Astrocyte (in vitro differentiated cells and primary cell): ENCODE results near the gene PODXL. TPM values are rescaled to one million over a fixed set of nuclear protein-coding genes. Genes with fewer than 3 reads are reported as not detected.

Experiments
- DNase-seq: peaks from one replicate; pipeline ENCODE4 v3.0.0-alpha.2; 2010; ENCODE audit warnings: low read depth
- FAIRE-seq: peaks from 2 replicates; lab custom pipeline; 2011; peaks lifted over from hg19 to GRCh38; lab: Jason Lieb, UNC
- H2AFZ ChIP-seq: 2 replicates; pipeline ENCODE4 v1.6.0; 2012; ENCODE audit warnings: low read depth, low read length, inconsistent platforms
- H3K27ac ChIP-seq: 2 replicates; pipeline ENCODE4 v1.5.1; 2011; ENCODE audit warnings: low read depth, low read length, inconsistent platforms
- H3K27me3 ChIP-seq: 2 replicates; pipeline ENCODE4 v1.6.0; 2011; ENCODE audit warnings: low read length, inconsistent platforms; ENCODE audit not compliant: insufficient read depth
- H3K36me3 ChIP-seq: 2 replicates; pipeline ENCODE4 v1.5.1; 2011; ENCODE audit warnings: low read length, inconsistent platforms; ENCODE audit not compliant: insufficient read depth
- H3K4me1 ChIP-seq: 2 replicates; pipeline ENCODE4 v1.5.1; 2011; ENCODE audit warnings: low read length, inconsistent platforms; ENCODE audit not compliant: insufficient read depth
- H3K4me2 ChIP-seq: 2 replicates; pipeline ENCODE4 v1.6.0; 2012; ENCODE audit warnings: low read length, inconsistent platforms
- H3K4me3 ChIP-seq: 2 replicates; pipeline ENCODE4 v1.5.1; 2011; ENCODE audit warnings: low read depth, mild to moderate bottlenecking, low read length, inconsistent platforms; ENCODE audit not compliant: insufficient read depth
- H3K79me2 ChIP-seq: 2 replicates; pipeline ENCODE4 v1.6.0; 2012; ENCODE audit warnings: mild to moderate bottlenecking, low read length, inconsistent platforms; ENCODE audit not compliant: insufficient read depth
- H3K9ac ChIP-seq: 2 replicates; pipeline ENCODE4 v1.6.0; 2012; ENCODE audit warnings: mild to moderate bottlenecking, low read length, inconsistent platforms
- H3K9me3 ChIP-seq: 2 replicates; pipeline ENCODE4 v1.5.1; 2012; ENCODE audit warnings: low read depth, mild to moderate bottlenecking, low read length, inconsistent platforms; ENCODE audit not compliant: insufficient read depth
- H4K20me1 ChIP-seq: 2 replicates; pipeline ENCODE4 v1.6.0; 2012; ENCODE audit warnings: low read length, inconsistent platforms; ENCODE audit not compliant: insufficient read depth
- H3K27ac Mint-ChIP-seq: one replicate; pipeline ENCODE4 v1.8.0; 2021; ENCODE audit warnings: mild to moderate bottlenecking, mixed read lengths; ENCODE audit not compliant: unreplicated experiment
- H3K27me3 Mint-ChIP-seq: one replicate; pipeline ENCODE4 v1.8.0; 2021; ENCODE audit warnings: low read depth, mixed read lengths; ENCODE audit not compliant: unreplicated experiment
- H3K36me3 Mint-ChIP-seq: one replicate; pipeline ENCODE4 v1.8.0; 2021; ENCODE audit warnings: low read depth, mixed read lengths; ENCODE audit not compliant: unreplicated experiment
- H3K4me1 Mint-ChIP-seq: one replicate; pipeline ENCODE4 v1.8.0; 2021; ENCODE audit warnings: low read depth, mixed read lengths; ENCODE audit not compliant: unreplicated experiment
- H3K4me3 Mint-ChIP-seq: one replicate; pipeline ENCODE4 v1.8.0; 2021; ENCODE audit warnings: mild to moderate bottlenecking, moderate library complexity, mixed read lengths; ENCODE audit not compliant: unreplicated experiment
- H3K9me3 Mint-ChIP-seq: one replicate; pipeline ENCODE4 v1.8.0; 2021; ENCODE audit warnings: mild to moderate bottlenecking, mixed read lengths; ENCODE audit not compliant: unreplicated experiment
- CTCF ChIP-seq: IDR thresholded peaks from 2 replicates; pipeline ENCODE4 v1.5.1; 2011; ENCODE audit warnings: low read depth, mild to moderate bottlenecking, inconsistent platforms, low read length, moderate library complexity; ENCODE audit not compliant: insufficient read depth
- EZH2 ChIP-seq: IDR thresholded peaks from 2 replicates; pipeline ENCODE4 v1.6.1; 2012; ENCODE audit warnings: mild to moderate bottlenecking, low read length, inconsistent platforms; ENCODE audit not compliant: insufficient read depth
- total RNA-seq: library from RNA; stranded (reverse); gene quantifications from 2 replicates; pipeline ENCODE4 v1.2.1, GENCODE V29; 2021

PODXL gene
- total RNA-seq, 1 donor from 2014 or later, result 47.1 TPM

- Histone ChIP-seq H3K27ac (peak overlapping the region; percentile 16), H3K79me2 (peaks cover 25% of the 10 kb centered on the region), H3K4me1 (peaks cover 15% of the 10 kb centered on the region), H3K9me3 (no peaks in the 10 kb centered on the region), H3K4me2 (peak overlapping the region; percentile 67), H3K36me3 (no peaks in the 10 kb centered on the region), H3K9ac (peak overlapping the region; percentile 26), H3K4me3 (no peak overlapping the region), H4K20me1 (peaks cover 3% of the 10 kb centered on the region), H3K27me3 (no peaks in the 10 kb centered on the region), H2AFZ (peak overlapping the region; percentile 57)
- Mint-ChIP-seq H3K36me3 (no peaks in the 10 kb centered on the region), H3K4me1 (peaks cover 25% of the 10 kb centered on the region), H3K27me3 (peaks cover 2% of the 10 kb centered on the region), H3K4me3 (no peak overlapping the region), H3K9me3 (no peaks in the 10 kb centered on the region), H3K27ac (peak overlapping the region; percentile 85)
- TF ChIP-seq EZH2 (no peak), CTCF (no peak)
- DNase-seq (no peak), FAIRE-seq (no peak)
These were observed 17.6 kb downstream of the PODXL start for GRCh38 chr7:131538813-131539179.

DNA sequence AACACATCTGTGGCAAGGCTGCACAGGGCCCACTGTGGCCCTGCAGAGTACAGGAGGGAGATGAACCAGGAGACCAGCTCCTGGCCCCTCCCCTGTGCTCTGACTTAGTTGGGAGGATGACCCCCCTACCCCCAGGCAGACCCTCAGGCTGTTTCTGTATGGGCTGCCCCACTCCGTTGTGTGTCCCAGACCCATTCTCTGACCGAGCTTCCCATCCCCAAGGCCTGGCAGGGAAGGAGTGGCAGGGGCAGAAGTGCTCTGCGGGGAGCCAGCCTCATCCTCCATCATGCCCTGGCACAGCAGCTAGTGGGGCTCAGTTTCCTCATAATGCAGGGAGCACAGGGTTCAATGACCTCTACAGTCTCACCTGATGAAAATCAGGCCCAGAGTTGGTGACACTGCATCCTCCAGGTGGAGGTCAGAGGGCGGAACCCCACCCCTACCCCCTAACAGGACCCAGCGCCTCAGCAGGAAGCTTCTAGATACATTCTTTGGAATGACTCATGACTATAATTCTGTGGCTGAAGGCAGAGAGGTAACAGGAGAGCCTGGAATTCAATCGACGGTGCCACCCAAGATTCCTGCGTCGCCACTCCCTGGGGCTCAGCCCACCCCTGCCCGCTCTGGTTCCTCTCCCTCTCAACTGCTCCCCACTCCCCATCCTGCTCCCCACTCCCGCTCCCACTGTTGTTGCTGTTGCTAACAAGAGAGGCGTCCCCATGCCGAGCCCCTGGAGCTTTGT is 18.2 kb downstream of the PODXL start:
- Histone ChIP-seq H3K36me3 (no peaks in the 10 kb centered on the region), H3K4me2 (peak overlapping the region; percentile 67), H3K9me3 (no peaks in the 10 kb centered on the region), H3K27me3 (no peaks in the 10 kb centered on the region), H3K27ac (peak overlapping the region; percentile 16), H3K4me1 (peaks cover 15% of the 10 kb centered on the region), H2AFZ (peak overlapping the region; percentile 57), H3K4me3 (no peak overlapping the region), H3K79me2 (peaks cover 20% of the 10 kb centered on the region), H3K9ac (peak overlapping the region; percentile 26), H4K20me1 (peaks cover 3% of the 10 kb centered on the region)
- Mint-ChIP-seq H3K27me3 (peaks cover 2% of the 10 kb centered on the region), H3K27ac (peak overlapping the region; percentile 85), H3K4me3 (no peak overlapping the region), H3K4me1 (peaks cover 25% of the 10 kb centered on the region), H3K36me3 (no peaks in the 10 kb centered on the region), H3K9me3 (no peaks in the 10 kb centered on the region)
- FAIRE-seq, result no peak
- TF ChIP-seq EZH2 (no peak), CTCF (no peak)
- DNase-seq, result peak; percentile 52

DNA sequence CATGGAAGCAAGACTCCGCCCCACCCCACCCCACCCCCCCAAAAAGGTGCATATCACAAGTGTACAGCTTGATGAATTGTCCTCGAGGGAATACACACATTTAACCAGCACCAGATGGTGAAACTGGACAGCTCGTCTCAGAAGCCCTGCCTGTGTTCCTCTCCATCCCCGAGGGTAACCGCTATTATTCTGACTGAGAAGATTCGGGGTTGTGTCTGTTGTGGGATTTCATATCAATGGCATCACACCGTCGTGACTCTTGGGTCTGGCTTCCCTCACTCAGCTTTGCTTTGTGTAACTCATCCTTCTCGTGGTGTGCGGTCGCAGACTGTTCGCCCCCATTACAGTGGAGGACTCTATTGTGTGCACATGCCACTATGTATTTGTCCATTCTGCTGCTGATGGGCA is 18.9 kb downstream of the PODXL start:
- no peaks in the 10 kb centered on the region for H3K36me3 ChIP-seq
- H3K27ac Mint-ChIP-seq, result no peak overlapping the region
- H3K27ac ChIP-seq, result no peak overlapping the region

More for the DNA sequence above, 18.9 kb downstream of the PODXL start:
- H3K4me2 ChIP-seq, result no peak overlapping the region
- peaks cover 15% of the 10 kb centered on the region for H3K4me1 ChIP-seq
- Mint-ChIP-seq H3K36me3 (no peaks in the 10 kb centered on the region), H3K4me3 (peak overlapping the region; percentile 12), H3K27me3 (peaks cover 2% of the 10 kb centered on the region), H3K4me1 (peaks cover 25% of the 10 kb centered on the region), H3K9me3 (no peaks in the 10 kb centered on the region)
- H3K27me3 ChIP-seq, result no peaks in the 10 kb centered on the region
- peaks cover 17% of the 10 kb centered on the region for H3K79me2 ChIP-seq
- H3K4me3 ChIP-seq, result no peak overlapping the region
- FAIRE-seq (no peak), DNase-seq (no peak)
- H3K9me3 ChIP-seq, result no peaks in the 10 kb centered on the region
- no peak overlapping the region for H3K9ac ChIP-seq
- TF ChIP-seq CTCF (no peak), EZH2 (no peak)
- no peak overlapping the region for H2AFZ ChIP-seq
- peaks cover 3% of the 10 kb centered on the region for H4K20me1 ChIP-seq
